ENCODE measurements around the gene MOSPD3. TPM values are rescaled to one million over a fixed set of nuclear protein-coding genes. Genes with fewer than 3 reads are reported as not detected.

MOSPD3 gene
- total RNA-seq, 1 experiment from 2014 or later, result 16.7 TPM

GRCh38 chr7:100568176-100568895, 44.0 kb upstream of the MOSPD3 start:
- Histone ChIP-seq H3K4me2 (ENCODE audit: insufficient read depth, insufficient read length, low read length) (no peak overlapping the region), H3K23me2 (ENCODE audit: insufficient read length, low read depth, low read length, poor library complexity, severe bottlenecking) (peaks cover 9% of the 10 kb centered on the region), H3K27ac (ENCODE audit: insufficient read length, low read depth, low read length) (no peak overlapping the region), H4K91ac (ENCODE audit: insufficient read length, low read depth, low read length) (no peak overlapping the region), H3K23ac (ENCODE audit: insufficient read length, low read depth, low read length) (no peak overlapping the region), H2BK12ac (ENCODE audit: insufficient read length, low read depth, low read length) (no peak overlapping the region), H3K9ac (ENCODE audit: extremely low read depth, insufficient read length, low read length) (no peak overlapping the region), H3K79me1 (ENCODE audit: insufficient read depth, low read depth, low read length, poor library complexity, severe bottlenecking) (no peaks in the 10 kb centered on the region), H2BK15ac (ENCODE audit: low read depth, low read length) (no peak overlapping the region), H2BK120ac (ENCODE audit: low read depth, low read length, poor library complexity, severe bottlenecking) (no peak overlapping the region), H3K79me2 (ENCODE audit: insufficient read depth, low read length) (no peaks in the 10 kb centered on the region), H4K20me1 (ENCODE audit: control insufficient read depth, insufficient read depth, insufficient read length) (no peaks in the 10 kb centered on the region), H2BK5ac (ENCODE audit: insufficient read length, low read length) (no peak overlapping the region), H4K5ac (ENCODE audit: insufficient read length, low read depth, low read length) (no peak overlapping the region), H2BK20ac (ENCODE audit: low read depth, low read length, poor library complexity, severe bottlenecking) (no peak overlapping the region), H2AFZ (ENCODE audit: low read length) (no peak overlapping the region), H3K9me3 (ENCODE audit: control insufficient read depth, low read depth, low read length) (no peaks in the 10 kb centered on the region), H3K14ac (ENCODE audit: insufficient read depth, low read length) (no peak overlapping the region), H3K56ac (ENCODE audit: insufficient read length, low read depth, low read length) (no peak overlapping the region), H3K4me1 (ENCODE audit: insufficient read depth, low read length) (peaks cover 9% of the 10 kb centered on the region; the same call in 1 of the 2 replicates), H3K4ac (ENCODE audit: low read depth, low read length) (no peak overlapping the region), H3K18ac (ENCODE audit: insufficient read length, low read depth, low read length) (no peak overlapping the region), H4K8ac (replicated peaks; ENCODE audit: insufficient read length, low read depth, low read length) (no peak overlapping the region), H3T11ph (ENCODE audit: low read length) (no peak overlapping the region), H2AK5ac (ENCODE audit: insufficient read length, low read length) (no peak overlapping the region), H3K27me3 (ENCODE audit: insufficient read depth, low read length) (no peaks in the 10 kb centered on the region)
- Mint-ChIP-seq H3K27ac (no peak overlapping the region), H3K9me3 (peaks cover 0 to 2% of the 10 kb centered on the region in 2 experiments; a peak in 1 of 5 replicates), H3K27me3 (ENCODE audit: low read depth) (peaks cover 5% of the 10 kb centered on the region), H3K4me3 (peak overlapping the region in 1 of 2 experiments; percentile 7; a peak in 1 of 5 replicates), H3K4me1 (peaks cover 34 to 43% of the 10 kb centered on the region in 2 experiments), H3K36me3 (ENCODE audit: insufficient read depth in 1 of 3, low read depth in 3 of 3) (peaks cover 0 to 4% (median 2%) of the 10 kb centered on the region in 3 experiments; a peak in 1 of 7 replicates)
- DNase-seq, result peak; percentile 25
- no peak for TF ChIP-seq CTCF (conservative IDR thresholded peaks at IDR 0.05)
- WGBS (ENCODE audit: extremely low coverage, insufficient read length, low lambda C conversion rate), result no CpG with 5 or more reads among the region's 11 CpGs
